Sigmoid colon (tissue), 7 donors: Measurements from ENCODE around the gene RABGGTB. TPM values are rescaled to one million over a fixed set of nuclear protein-coding genes. Genes with fewer than 3 reads are reported as not detected.

Source experiments
- DNase-seq: peaks from one replicate; pipeline ENCODE4 v3.0.0-alpha.2; 2019
- H3K27ac ChIP-seq, 4 donors: fragments of 200-600 bp; sonication (generic); one replicate each; pipeline ENCODE4 v1.5.1; 2016 to 2019; ENCODE audit warnings: mild to moderate bottlenecking in 1 of 4
- H3K27me3 ChIP-seq, 3 donors: fragments of 200-600 bp; sonication (generic); one replicate each; pipeline ENCODE4 v1.5.1; 2019; ENCODE audit warnings: mild to moderate bottlenecking in 1 of 3
- H3K36me3 ChIP-seq, 4 donors: fragments of 200-600 bp; sonication (generic); one replicate each; pipeline ENCODE4 v1.5.1; 2016 to 2019
- H3K4me1 ChIP-seq, 4 donors: fragments of 200-600 bp; sonication (generic); one replicate each; pipeline ENCODE4 v1.5.1; 2017 to 2019
- H3K4me3 ChIP-seq, 4 donors: fragments of 200-600 bp; sonication (generic); one replicate each; pipeline ENCODE4 v1.5.1; 2017 to 2019; ENCODE audit warnings: mild to moderate bottlenecking in 2 of 4, moderate library complexity in 1 of 4
- H3K9me3 ChIP-seq, 4 donors: fragments of 200-600 bp in 3 of 4; sonication (generic) in 3 of 4; one replicate each; pipeline versions ENCODE4 v1.5.1 to v1.6.1; 2013 to 2019
- CTCF ChIP-seq, 4 experiments: fragments of 450-650 bp in 3 of 4; fragments of 200-600 bp in 1 of 4; IDR thresholded peaks; one replicate each; pipeline ENCODE4 v1.5.1; 2016 to 2019; ENCODE audit warnings: antibody characterized with exemption in 4 of 4, mild to moderate bottlenecking in 3 of 4, moderate library complexity in 2 of 4
- EP300 ChIP-seq, 4 donors: sonication (generic); formaldehyde crosslinking; IDR thresholded peaks; one replicate each; pipeline ENCODE4 v1.6.1; 2017; ENCODE audit warnings: antibody characterized with exemption in 4 of 4
- POLR2A ChIP-seq, 2 donors: fragments of 450-650 bp; IDR thresholded peaks; one replicate each; pipeline ENCODE4 v1.6.1; 2016; ENCODE audit warnings: antibody characterized with exemption in 2 of 2, mild to moderate bottlenecking in 2 of 2, moderate library complexity in 2 of 2
- POLR2AphosphoS5 ChIP-seq, 4 donors: sonication (generic); formaldehyde crosslinking; IDR thresholded peaks; one replicate each; pipeline ENCODE4 v1.6.1; 2017; ENCODE audit warnings: antibody characterized with exemption in 4 of 4
- intact Hi-C: fragments of 100-400 bp; cut with DNase I; formaldehyde crosslinking; loops from one replicate; pipeline ENCODE4 v1.15.1; 2023
- polyA plus RNA-seq, 3 donors: library from polyadenylated mRNA; stranded (reverse); fragments of 200-250 nt; gene quantifications; one replicate each; pipeline ENCODE4 v1.2.3, GENCODE V29; 2013
- small RNA-seq, 3 donors: library from RNA; depleted of rRNA; stranded (forward); fragments of <200 nt; gene quantifications; one replicate each; pipeline ENCODE3, GENCODE V24; 2016
- total RNA-seq, 4 donors: library from RNA; depleted of rRNA; stranded (reverse); fragments of >200 nt; gene quantifications; one replicate each; pipeline ENCODE4 v1.1.0, GENCODE V29; 2016
- donor health status: healthy with polysubstance abuse.
- donor health status: Bipolar disorder and iron deficiency.
- donor health status: healthy.

Gene RABGGTB
- total and polyA plus RNA-seq, 7 donors = 33.2 to 65.8 (median 53.9) TPM

GRCh38 chr1:75841421-75841820 lies 55.4 kb downstream of the RABGGTB start:
- H3K27ac ChIP-seq = no peak overlapping the region
- no peak for DNase-seq
- no peaks in the 10 kb centered on the region for H3K9me3 ChIP-seq
- H3K36me3 ChIP-seq = no peaks in the 10 kb centered on the region
- intact Hi-C loops = no loop called here
- no peaks in the 10 kb centered on the region for H3K27me3 ChIP-seq
- no peak overlapping the region for H3K4me3 ChIP-seq
- TF ChIP-seq EP300 (IDR thresholded peaks at IDR 0.05) = no peak
- no peak for TF ChIP-seq POLR2AphosphoS5 (IDR thresholded peaks at IDR 0.05)
- no peak for TF ChIP-seq POLR2A (IDR thresholded peaks at IDR 0.05)
- TF ChIP-seq CTCF (IDR thresholded peaks at IDR 0.05) = no peak
- H3K4me1 ChIP-seq = no peaks in the 10 kb centered on the region

Small RNAs within 50 kb of the gene (small RNA-seq; reads per million reads assigned to genes)
- gene SNORD45A = 0 reads per million in 3 donors
- 0 reads per million in 3 donors for gene SNORD45B
- 0 reads per million in 3 donors for gene SNORD45C

Other genes with a start within 250 kb of the RABGGTB start
- gene SLC44A5, start 175.1 kb upstream of the RABGGTB start, total RNA-seq = 1 to 10 TPM in 1 of 4 donors, under 1 TPM in 3; 0.36 to 1.4 (median 0.67) TPM
- gene SLC44A5, start 175.1 kb upstream of the RABGGTB start, polyA plus RNA-seq = 1 to 10 TPM in 1 of 3 donors, under 1 TPM in 1, not detected in 1; 0.51 to 1.2 TPM
- gene ACADM, start 61.5 kb upstream of the RABGGTB start, total RNA-seq = 10 to 100 TPM; 40.7 to 68.6 (median 60.7) TPM
- gene ACADM, start 61.5 kb upstream of the RABGGTB start, polyA plus RNA-seq = 100 to 1,000 TPM in 1 of 3 donors, 10 to 100 TPM in 2; 33.0 to 197 (median 85.3) TPM
- gene MSH4, start 10.6 kb downstream of the RABGGTB start, total RNA-seq = under 1 TPM in 3 of 4 donors, not detected in 1; 0.41 to 0.71 (median 0.66) TPM
- gene MSH4, start 10.6 kb downstream of the RABGGTB start, polyA plus RNA-seq = under 1 TPM in 1 of 3 donors, not detected in 2; 0.07 TPM
- gene ASB17, start 146.1 kb downstream of the RABGGTB start, total RNA-seq = not detected
- gene ASB17, start 146.1 kb downstream of the RABGGTB start, polyA plus RNA-seq = not detected